A172 (cell line): ENCODE results near the gene RNF207. TPM values are rescaled to one million over a fixed set of nuclear protein-coding genes. Genes with fewer than 3 reads are reported as not detected.
A peak's percentile ranks its signal among the peaks of the same experiment; 100 is the strongest.
"Not testable (repeated sequence)": the region's sequence is repeated elsewhere in the genome, so short reads cannot be mapped to it uniquely, and the experiment has no call there.

ENCODE experiments used
- DNase-seq: peaks from one replicate; pipeline ENCODE4 v3.0.0-alpha.2; 2015; ENCODE audit warnings: low spot score
- total RNA-seq: library from RNA; depleted of rRNA; stranded (reverse); fragments of >200 nt; shearing (Covaris generic); gene quantifications from 2 replicates; pipeline ENCODE4 v1.2.3, GENCODE V29; 2014

Gene RNF207
- total RNA-seq, 1 experiment from 2014 or later = 4.0 TPM

GRCh38 chr1:6200188-6200809 lies 5.6 kb upstream of the RNF207 start:
- DNase-seq = no peak

GRCh38 chr1:6202256-6202655 lies 3.7 kb upstream of the RNF207 start:
- DNase-seq = no peak

- no peak for DNase-seq
Observed at GRCh38 chr1:6206520-6206855, 569 bp downstream of the RNF207 start.

- no peak for DNase-seq
Observed at GRCh38 chr1:6207075-6207885, 1.4 kb downstream of the RNF207 start.

GRCh38 chr1:6207921-6208320 lies 2.0 kb downstream of the RNF207 start:
- no peak for DNase-seq

GRCh38 chr1:6208723-6209660 lies 3.1 kb downstream of the RNF207 start:
- DNase-seq = no peak

- DNase-seq = no peak
Observed at GRCh38 chr1:6209661-6210580, 4.0 kb downstream of the RNF207 start.

- DNase-seq = no peak
Observed at GRCh38 chr1:6210591-6211355, 4.9 kb downstream of the RNF207 start.

- no peak for DNase-seq
Observed at GRCh38 chr1:6211731-6212130, 5.8 kb downstream of the RNF207 start.

- no peak for DNase-seq
Observed at GRCh38 chr1:6212193-6212959, 6.5 kb downstream of the RNF207 start.

GRCh38 chr1:6218375-6219164 lies 12.7 kb downstream of the RNF207 start:
- DNase-seq = no peak

- not testable (repeated sequence) for DNase-seq
Observed at GRCh38 chr1:6219641-6220040, 13.7 kb downstream of the RNF207 start.

- peak; percentile 18 for DNase-seq
Observed at GRCh38 chr1:6220236-6220635, 14.3 kb downstream of the RNF207 start.

GRCh38 chr1:6221210-6221784 lies 15.4 kb downstream of the RNF207 start:
- DNase-seq = no peak

- DNase-seq = peak; percentile 66
Observed at GRCh38 chr1:6222636-6223035, 16.7 kb downstream of the RNF207 start.

- no peak for DNase-seq
Observed at GRCh38 chr1:6223617-6224016, 17.7 kb downstream of the RNF207 start.

GRCh38 chr1:6224718-6225117 lies 18.8 kb downstream of the RNF207 start:
- DNase-seq = peak; percentile 40

GRCh38 chr1:6225651-6226050 lies 19.7 kb downstream of the RNF207 start:
- DNase-seq = no peak

GRCh38 chr1:6233376-6233775 lies 27.5 kb downstream of the RNF207 start:
- DNase-seq = no peak
